Activated naive CD4-positive, alpha-beta T cell treated with anti-CD3 and anti-CD28 coated beads, Interleukin-2, amount 50 U/mL, for 24 hours (primary cell): ENCODE data around the gene UNC79.

Source experiments
- H3K27ac Mint-ChIP-seq: one replicate; pipeline ENCODE4 v1.8.0; 2021; ENCODE audit warnings: mild to moderate bottlenecking, mixed read lengths
- H3K27me3 Mint-ChIP-seq: one replicate; pipeline ENCODE4 v1.8.0; 2021; ENCODE audit warnings: mixed read lengths
- H3K36me3 Mint-ChIP-seq: one replicate; pipeline ENCODE4 v1.8.0; 2021; ENCODE audit warnings: mixed read lengths
- H3K4me1 Mint-ChIP-seq: one replicate; pipeline ENCODE4 v1.8.0; 2021; ENCODE audit warnings: mixed read lengths
- H3K4me3 Mint-ChIP-seq: one replicate; pipeline ENCODE4 v1.8.0; 2021; ENCODE audit warnings: mild to moderate bottlenecking, mixed read lengths
- H3K9me3 Mint-ChIP-seq: one replicate; pipeline ENCODE4 v1.8.0; 2021; ENCODE audit warnings: mixed read lengths

Gene UNC79

DNA sequence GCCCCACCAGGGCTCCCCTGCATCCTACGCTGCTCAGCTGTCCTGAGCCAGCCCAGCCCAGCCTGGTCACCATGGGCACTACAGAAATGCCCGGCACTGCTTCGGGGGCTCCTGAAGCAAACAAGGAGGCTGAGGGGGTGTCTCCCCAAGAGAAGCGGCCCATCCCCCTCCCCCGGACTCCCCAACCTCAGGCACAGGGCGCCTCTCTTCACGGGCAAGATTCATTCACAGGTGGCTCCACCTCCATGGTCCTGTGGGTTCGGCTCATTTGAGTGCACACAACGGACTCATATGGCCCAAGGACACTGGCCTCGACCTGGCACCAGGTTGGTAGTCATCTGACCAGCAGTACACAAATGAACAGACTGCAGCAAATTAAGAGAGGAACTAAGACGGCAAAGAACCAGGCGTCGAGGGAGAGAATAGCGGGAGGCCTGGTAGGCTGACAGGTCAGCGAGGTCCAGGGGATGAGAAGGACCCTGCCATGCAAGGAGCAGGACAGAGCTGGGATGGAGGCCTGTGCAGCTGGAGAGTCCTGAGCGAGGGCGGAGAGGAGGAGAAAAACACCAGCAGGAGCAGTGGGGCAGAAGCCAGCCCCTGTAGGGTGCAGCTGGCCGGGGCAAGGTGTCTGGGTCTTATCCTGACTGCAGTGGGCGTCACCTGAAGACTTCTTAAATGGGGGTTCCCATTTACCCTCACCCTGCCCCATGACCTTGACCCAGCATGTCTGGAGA, 297.3 kb downstream of the UNC79 start:
- no peaks in the 10 kb centered on the region for H3K4me1 Mint-ChIP-seq
- no peaks in the 10 kb centered on the region for H3K27me3 Mint-ChIP-seq
- H3K27ac Mint-ChIP-seq, result no peak overlapping the region
- H3K9me3 Mint-ChIP-seq, result no peaks in the 10 kb centered on the region
- no peak overlapping the region for H3K4me3 Mint-ChIP-seq
- H3K36me3 Mint-ChIP-seq, result no peaks in the 10 kb centered on the region

DNA sequence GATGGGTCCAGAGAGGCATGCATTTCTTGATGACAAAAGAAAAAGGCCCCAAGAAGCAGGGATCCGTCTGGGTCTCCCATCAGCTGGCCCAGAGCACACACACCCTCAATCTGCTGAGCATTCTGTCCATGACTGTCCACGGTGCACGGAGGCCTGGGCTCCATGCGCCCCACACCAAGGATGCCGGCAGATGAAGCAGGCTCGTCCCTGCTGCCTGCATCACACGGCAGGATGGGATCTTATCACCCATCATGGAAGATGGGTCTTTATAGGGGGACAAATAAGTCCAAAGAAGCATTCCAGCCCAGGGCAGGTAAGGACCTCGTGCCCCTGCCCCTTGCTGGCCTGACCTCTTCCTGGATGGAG, 297.9 kb downstream of the UNC79 start:
- Mint-ChIP-seq H3K4me3 (no peak overlapping the region), H3K36me3 (no peaks in the 10 kb centered on the region), H3K9me3 (no peaks in the 10 kb centered on the region), H3K27me3 (no peaks in the 10 kb centered on the region), H3K27ac (no peak overlapping the region), H3K4me1 (no peaks in the 10 kb centered on the region)

DNA sequence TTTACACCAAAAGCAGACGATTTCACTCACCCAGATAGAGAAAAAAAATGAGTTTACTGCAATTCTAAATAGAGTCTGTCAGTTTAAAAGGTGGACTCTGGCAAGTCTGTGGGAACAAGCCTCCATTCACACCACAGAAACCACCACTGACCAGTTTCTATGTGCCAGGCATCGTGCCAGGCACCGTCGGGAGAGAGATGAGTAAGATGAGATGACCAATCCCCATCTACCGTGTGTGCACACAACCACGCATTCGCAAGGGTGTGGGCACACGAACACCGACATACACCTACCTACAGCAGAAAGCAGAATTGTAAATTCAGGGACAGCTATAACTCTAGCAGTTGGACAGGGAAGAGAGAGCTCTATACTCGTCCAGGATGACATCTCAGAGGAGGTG, 299.3 kb downstream of the UNC79 start:
- no peaks in the 10 kb centered on the region for H3K4me1 Mint-ChIP-seq
- H3K4me3 Mint-ChIP-seq, result no peak overlapping the region
- no peak overlapping the region for H3K27ac Mint-ChIP-seq
- H3K9me3 Mint-ChIP-seq, result no peaks in the 10 kb centered on the region
- H3K36me3 Mint-ChIP-seq, result no peaks in the 10 kb centered on the region
- no peaks in the 10 kb centered on the region for H3K27me3 Mint-ChIP-seq

DNA sequence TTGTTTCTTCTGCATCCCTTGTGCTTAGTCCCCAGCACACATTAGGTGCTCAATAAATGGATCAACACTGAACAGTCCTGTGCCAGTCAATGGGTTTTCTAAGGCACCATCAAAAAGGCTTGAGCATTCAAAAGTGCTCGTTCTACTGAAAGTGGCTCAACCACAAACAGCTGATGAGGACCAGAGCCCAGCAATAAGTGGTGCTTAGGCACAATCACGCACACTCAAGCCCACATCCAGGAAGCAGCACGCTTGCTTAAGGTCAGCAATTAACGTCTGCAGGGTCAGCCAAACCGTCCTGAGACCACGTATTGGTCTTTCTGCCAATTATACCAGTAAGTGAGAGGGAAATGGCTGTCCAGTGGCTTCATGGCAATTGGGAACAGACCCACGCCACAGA, 301.0 kb downstream of the UNC79 start:
- Mint-ChIP-seq H3K27me3 (peaks cover under 1% of the 10 kb centered on the region), H3K4me3 (no peak overlapping the region), H3K27ac (no peak overlapping the region), H3K4me1 (no peaks in the 10 kb centered on the region), H3K9me3 (no peaks in the 10 kb centered on the region), H3K36me3 (no peaks in the 10 kb centered on the region)

DNA sequence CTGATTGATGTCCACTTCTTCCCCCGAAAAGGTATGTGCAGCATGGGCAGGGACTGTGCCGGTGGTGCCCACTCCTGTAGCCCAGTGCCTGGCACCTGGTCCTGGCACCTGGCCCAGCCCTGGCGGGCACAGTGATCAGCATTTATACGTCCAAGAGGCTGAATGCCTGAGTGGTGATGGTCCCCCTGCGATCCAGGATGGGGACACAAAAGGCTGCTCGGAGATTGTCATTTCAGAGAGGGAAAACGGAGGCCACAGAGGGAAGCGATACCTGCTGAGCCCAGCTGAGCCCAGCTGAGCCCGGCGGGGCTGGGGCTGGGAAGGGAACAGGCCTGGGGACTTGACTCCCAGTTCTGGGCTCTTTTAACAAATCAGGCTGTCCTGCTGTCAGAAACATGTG, 301.8 kb downstream of the UNC79 start:
- Mint-ChIP-seq H3K9me3 (no peaks in the 10 kb centered on the region), H3K36me3 (no peaks in the 10 kb centered on the region), H3K27ac (no peak overlapping the region), H3K4me3 (no peak overlapping the region), H3K4me1 (no peaks in the 10 kb centered on the region), H3K27me3 (peaks cover 4% of the 10 kb centered on the region)

DNA sequence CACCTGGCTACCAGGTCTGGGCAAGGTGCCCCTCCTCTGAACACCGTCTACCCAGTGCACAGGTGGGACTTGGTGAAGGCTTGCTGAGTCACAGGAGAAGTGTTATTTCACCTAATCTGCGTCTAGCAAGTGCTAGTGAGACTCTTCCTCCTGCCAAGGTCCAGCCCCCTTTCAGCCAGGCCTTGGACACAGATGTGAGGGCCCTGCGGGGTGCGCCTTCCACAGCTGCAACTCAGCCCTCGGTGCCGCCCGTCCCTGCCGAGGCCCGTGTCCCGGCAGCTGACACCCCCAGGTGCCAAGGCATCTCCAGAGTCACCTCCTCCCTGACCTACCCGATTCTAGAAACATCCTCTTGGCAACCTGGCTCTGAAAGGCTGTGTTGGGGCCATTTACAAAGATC, 302.5 kb downstream of the UNC79 start:
- H3K27ac Mint-ChIP-seq, result no peak overlapping the region
- peaks cover 4% of the 10 kb centered on the region for H3K27me3 Mint-ChIP-seq
- no peaks in the 10 kb centered on the region for H3K36me3 Mint-ChIP-seq
- no peaks in the 10 kb centered on the region for H3K9me3 Mint-ChIP-seq
- H3K4me1 Mint-ChIP-seq, result no peaks in the 10 kb centered on the region
- no peak overlapping the region for H3K4me3 Mint-ChIP-seq

DNA sequence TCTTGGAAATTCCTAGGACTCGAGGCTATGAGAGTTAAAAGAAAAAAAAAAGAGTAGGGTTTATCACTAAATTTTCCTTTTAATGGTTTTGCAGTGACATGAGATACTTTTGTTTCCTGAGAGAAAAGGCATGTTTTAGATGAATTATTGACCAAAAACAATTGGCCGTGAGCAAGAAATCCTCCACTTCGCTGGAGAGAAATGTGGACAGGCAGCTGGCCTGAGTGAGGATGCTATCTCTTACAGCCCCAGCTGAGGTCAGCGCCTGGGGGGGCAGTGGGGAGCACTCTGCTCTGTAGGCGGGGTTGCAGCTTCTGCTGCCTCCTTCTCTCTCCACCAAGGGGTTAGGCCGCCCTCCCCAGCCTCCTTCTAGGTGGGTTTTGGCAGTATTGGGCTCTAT, 302.9 kb downstream of the UNC79 start:
- H3K9me3 Mint-ChIP-seq, result no peaks in the 10 kb centered on the region
- H3K27me3 Mint-ChIP-seq, result peaks cover 5% of the 10 kb centered on the region
- no peak overlapping the region for H3K4me3 Mint-ChIP-seq
- H3K27ac Mint-ChIP-seq, result no peak overlapping the region
- H3K4me1 Mint-ChIP-seq, result no peaks in the 10 kb centered on the region
- no peaks in the 10 kb centered on the region for H3K36me3 Mint-ChIP-seq

DNA sequence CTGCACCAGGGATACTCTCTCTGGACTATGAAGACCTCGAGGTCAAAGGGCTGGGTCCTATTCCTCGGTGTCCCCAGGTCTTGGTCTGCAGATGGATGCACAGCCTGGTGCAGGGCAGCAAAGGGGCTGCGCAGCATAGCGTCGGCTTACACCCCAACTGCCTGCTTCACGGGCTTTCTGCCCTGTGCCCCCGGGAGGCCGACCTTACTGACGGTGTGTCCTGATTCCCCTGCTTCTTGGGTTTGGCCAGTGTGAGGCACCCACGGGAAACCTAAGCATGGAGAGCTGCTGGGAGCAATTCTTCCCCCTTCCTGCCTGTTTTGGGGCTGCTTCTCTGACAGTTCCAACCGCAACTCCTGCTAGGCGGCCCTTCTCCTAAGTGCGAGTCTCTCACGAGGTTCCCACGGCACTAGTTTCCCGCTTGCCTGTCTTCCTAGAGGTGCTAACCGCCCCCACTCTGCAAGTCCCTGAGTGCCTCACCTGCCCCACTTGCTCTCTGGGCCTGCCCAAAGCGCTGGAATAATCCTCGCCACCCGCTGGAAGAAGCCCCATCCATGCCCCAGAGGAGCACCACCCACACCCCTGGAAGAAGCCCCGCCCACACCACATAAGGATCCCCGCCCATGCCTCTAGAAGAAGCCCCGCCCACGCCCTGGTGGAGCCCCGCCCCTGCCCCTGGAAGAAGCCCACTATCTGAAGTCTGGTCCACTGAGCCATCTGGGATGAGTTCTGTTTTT, 303.5 kb downstream of the UNC79 start:
- Mint-ChIP-seq H3K36me3 (no peaks in the 10 kb centered on the region), H3K4me1 (no peaks in the 10 kb centered on the region), H3K4me3 (no peak overlapping the region), H3K27me3 (peaks cover 6% of the 10 kb centered on the region), H3K9me3 (no peaks in the 10 kb centered on the region), H3K27ac (no peak overlapping the region)

DNA sequence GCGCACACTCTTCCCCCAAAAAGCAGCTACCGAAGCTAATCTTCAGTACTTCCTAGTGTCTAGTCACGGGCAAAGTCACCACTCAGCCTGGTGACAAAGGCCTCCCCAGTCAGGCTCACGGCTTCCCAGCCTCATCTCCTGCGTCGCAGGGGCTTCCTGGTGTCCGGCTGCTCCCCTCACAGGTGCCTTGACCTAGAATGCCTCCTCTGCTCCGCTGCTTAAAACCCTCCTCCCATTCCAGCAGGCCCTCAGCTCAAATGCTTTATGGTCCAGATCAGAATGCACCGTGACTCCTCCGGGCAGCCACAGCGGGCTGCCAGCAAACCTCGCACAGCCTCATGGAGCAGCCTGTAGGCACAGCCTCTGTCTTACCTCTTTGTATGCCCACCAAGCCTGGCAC, 304.5 kb downstream of the UNC79 start:
- peaks cover 6% of the 10 kb centered on the region for H3K27me3 Mint-ChIP-seq
- H3K4me3 Mint-ChIP-seq, result no peak overlapping the region
- H3K27ac Mint-ChIP-seq, result no peak overlapping the region
- H3K9me3 Mint-ChIP-seq, result no peaks in the 10 kb centered on the region
- no peaks in the 10 kb centered on the region for H3K36me3 Mint-ChIP-seq
- no peaks in the 10 kb centered on the region for H3K4me1 Mint-ChIP-seq

DNA sequence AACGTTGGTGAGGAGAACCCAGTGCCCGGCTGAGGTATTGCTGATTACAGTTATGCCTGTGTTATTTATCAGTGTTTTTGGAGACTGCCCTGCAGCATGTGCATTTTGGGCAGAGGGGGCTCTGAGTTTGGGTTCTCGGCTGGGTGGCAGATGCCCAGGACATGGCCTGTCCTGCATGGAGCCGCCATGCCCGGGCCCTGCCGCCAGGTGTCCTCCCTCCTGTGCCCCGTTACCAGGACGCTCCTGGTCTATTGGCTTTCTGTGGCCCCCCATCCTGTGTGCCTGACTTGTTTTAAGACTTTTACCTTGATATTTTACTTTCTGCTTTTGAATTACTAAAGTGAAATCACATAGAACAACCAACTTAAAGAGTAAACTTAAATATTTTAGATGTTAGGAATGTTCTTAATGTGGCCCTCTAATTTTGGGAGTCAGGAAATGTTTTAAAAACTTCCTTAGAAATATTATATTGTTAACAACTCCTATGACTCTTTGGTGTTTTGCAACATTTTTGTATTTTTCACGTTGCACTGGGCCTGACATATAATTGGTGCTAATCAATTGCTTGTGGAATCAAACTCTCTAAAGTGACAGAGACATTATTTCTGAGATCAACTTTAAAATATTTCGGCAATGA, 305.8 kb downstream of the UNC79 start:
- Mint-ChIP-seq H3K27me3 (peaks cover 6% of the 10 kb centered on the region), H3K4me1 (no peaks in the 10 kb centered on the region), H3K36me3 (no peaks in the 10 kb centered on the region), H3K9me3 (no peaks in the 10 kb centered on the region), H3K27ac (no peak overlapping the region), H3K4me3 (no peak overlapping the region)

DNA sequence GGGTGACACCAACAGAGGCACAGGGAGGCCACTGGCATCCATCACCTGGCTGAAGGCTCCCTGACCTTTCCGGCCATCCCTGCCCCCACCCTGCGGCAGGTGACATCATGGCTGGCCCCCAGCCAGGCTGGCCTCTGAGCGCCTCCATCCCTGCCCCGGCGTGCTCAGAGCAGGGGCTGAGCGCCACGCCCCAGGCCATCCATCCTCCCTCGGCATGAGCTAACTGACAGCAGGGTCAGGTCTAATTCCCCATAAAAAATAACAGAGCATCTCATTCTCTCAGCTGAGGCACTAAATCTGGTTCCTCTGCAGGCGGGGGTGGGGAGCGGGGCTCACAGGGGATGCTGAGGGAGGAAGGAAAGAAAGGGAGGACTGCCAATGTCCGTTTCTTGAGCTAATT, 306.9 kb downstream of the UNC79 start:
- Mint-ChIP-seq H3K4me3 (no peak overlapping the region), H3K27ac (no peak overlapping the region), H3K9me3 (no peaks in the 10 kb centered on the region), H3K27me3 (peaks cover 6% of the 10 kb centered on the region), H3K36me3 (no peaks in the 10 kb centered on the region), H3K4me1 (no peaks in the 10 kb centered on the region)

DNA sequence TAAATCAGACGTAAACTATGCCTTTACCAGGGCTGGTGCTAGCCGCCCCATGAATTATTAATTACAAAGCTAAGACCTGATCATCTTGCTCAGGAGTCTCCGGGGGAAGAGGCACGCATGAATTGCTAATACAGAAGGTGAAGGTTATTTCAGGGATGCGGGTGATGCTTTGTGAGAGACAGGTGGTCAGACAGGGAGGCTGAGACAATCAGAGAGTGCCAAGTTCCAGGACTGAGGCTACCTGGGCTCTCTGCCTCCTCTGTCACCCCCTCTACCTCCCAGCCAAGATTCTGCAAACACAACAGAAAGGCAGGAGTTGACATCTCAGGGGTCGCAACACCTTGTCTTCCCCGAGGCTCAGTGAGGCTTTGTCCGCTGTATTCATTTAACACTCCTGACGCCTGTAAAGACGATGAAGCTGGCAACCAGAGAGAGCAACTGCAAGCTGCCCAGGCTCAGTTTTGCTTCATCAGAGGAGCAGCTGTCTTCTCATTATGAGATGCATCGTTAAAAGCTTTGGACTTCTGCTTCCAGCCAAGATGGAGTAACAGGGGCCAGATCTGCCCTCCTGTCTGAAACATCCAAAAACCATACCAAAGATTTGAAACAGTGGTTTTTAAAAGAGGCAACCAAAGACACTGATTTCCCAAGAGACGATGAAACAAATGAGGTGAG, 311.0 kb downstream of the UNC79 start:
- Mint-ChIP-seq H3K9me3 (no peaks in the 10 kb centered on the region), H3K27me3 (peaks cover 8% of the 10 kb centered on the region), H3K27ac (no peak overlapping the region), H3K4me3 (no peak overlapping the region), H3K36me3 (no peaks in the 10 kb centered on the region), H3K4me1 (no peaks in the 10 kb centered on the region)

DNA sequence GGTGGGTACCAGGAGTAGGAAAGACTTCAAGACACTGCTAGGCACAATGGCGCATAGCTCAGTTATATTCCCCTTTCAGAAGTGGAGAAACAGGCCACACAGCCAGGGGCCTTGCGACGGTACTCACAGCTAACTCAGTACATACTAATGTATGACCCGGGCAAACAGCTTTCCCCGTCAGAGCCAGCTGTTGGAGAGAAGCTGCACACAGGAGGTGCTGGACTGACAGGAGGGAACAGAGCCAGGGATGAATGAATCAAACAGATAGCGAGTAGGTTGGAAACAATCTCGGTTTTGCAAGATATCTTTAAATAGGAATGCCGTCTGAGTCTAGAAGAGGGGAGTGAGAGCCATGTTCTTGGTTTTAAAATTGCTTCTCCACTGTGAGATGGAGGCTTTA, 312.0 kb downstream of the UNC79 start:
- Mint-ChIP-seq H3K4me1 (no peaks in the 10 kb centered on the region), H3K27me3 (peaks cover 4% of the 10 kb centered on the region), H3K36me3 (no peaks in the 10 kb centered on the region), H3K27ac (no peak overlapping the region), H3K9me3 (no peaks in the 10 kb centered on the region), H3K4me3 (no peak overlapping the region)

DNA sequence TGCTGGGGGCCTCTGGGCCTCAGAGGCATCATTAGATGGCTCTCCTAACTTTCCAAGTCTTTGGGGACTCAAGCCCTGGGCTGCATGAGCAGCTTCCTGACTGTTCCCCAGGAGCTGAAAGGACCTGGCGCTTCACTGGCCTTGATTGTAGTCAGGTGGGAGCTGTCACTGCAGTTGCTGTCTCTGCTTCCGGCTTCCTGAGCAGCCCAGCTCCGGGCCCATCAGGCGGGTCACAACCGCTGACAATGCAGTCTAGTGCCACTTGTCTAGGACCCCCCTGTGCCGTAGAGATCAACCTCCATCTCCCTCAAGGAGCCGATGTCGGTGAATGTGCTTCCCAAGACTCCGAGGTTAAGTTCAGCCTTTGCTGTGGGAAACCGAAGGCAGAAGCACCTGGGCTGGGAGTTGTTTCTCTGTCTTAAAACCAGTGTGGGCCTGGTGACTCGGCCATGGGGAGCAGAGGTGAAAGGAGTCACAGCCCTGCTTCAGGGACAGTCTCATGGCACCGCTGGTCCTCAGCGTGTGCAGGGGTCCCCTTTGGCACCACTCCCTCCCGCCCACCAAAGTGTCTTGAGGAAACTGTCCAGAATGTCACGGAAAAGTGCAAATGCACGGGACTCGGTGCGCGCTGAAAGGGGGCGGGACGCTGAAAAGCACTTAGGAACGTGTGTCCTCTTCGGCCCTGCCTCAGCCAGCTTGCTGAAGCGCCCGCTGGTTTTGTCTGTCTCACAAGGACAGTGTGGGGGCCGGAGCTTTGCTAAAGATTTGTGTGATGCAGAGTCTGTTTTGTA, 312.7 kb downstream of the UNC79 start:
- H3K36me3 Mint-ChIP-seq, result no peaks in the 10 kb centered on the region
- no peak overlapping the region for H3K4me3 Mint-ChIP-seq
- no peaks in the 10 kb centered on the region for H3K4me1 Mint-ChIP-seq
- no peaks in the 10 kb centered on the region for H3K9me3 Mint-ChIP-seq
- peaks cover 4% of the 10 kb centered on the region for H3K27me3 Mint-ChIP-seq
- H3K27ac Mint-ChIP-seq, result no peak overlapping the region

DNA sequence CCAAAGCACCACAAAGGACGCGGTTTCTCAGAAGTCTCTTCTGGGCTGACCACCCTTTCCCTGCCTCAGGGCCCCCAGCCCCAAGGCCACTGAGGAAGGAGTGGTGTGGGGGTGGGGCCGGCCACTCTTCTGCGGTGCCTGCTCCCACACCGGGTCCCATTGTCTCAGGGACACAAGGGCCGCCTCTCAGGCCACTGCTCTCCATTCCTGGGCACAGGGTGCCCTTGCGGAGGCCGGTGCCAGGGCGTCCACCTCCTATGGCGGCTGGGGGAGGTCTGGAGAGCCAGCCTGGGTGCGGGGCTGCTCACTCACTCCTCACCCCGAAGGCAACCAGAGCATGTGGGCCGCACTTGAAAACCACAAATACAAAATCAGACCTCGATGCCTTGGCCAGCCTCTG, 313.4 kb downstream of the UNC79 start:
- no peaks in the 10 kb centered on the region for H3K9me3 Mint-ChIP-seq
- H3K4me1 Mint-ChIP-seq, result no peaks in the 10 kb centered on the region
- H3K4me3 Mint-ChIP-seq, result no peak overlapping the region
- H3K27me3 Mint-ChIP-seq, result peaks cover 2% of the 10 kb centered on the region
- no peak overlapping the region for H3K27ac Mint-ChIP-seq
- H3K36me3 Mint-ChIP-seq, result no peaks in the 10 kb centered on the region
